Nephron progenitor cell (in vitro differentiated cells): ENCODE measurements around the gene PROZ.

Experiments used
- DNase-seq: peaks from one replicate; pipeline ENCODE4 v3.0.0; 2021
- H3K27ac Mint-ChIP-seq: 2 replicates; pipeline ENCODE4 v1.8.0; 2021; ENCODE audit warnings: mild to moderate bottlenecking, moderate library complexity, mixed read lengths
- H3K27me3 Mint-ChIP-seq: 2 replicates; pipeline ENCODE4 v1.8.0; 2021; ENCODE audit warnings: mild to moderate bottlenecking, low read depth, mixed read lengths; ENCODE audit not compliant: poor library complexity
- H3K36me3 Mint-ChIP-seq: 2 replicates; pipeline ENCODE4 v1.8.0; 2021; ENCODE audit warnings: low read depth, mixed read lengths
- H3K4me1 Mint-ChIP-seq: 2 replicates; pipeline ENCODE4 v1.8.0; 2021; ENCODE audit warnings: mixed read lengths
- H3K4me3 Mint-ChIP-seq: 2 replicates; pipeline ENCODE4 v1.8.0; 2021; ENCODE audit warnings: mild to moderate bottlenecking, moderate library complexity, mixed read lengths
- H3K9me3 Mint-ChIP-seq: 2 replicates; pipeline ENCODE4 v1.8.0; 2021; ENCODE audit warnings: mild to moderate bottlenecking, moderate library complexity, mixed read lengths
- CTCF ChIP-seq: fragments of 200-600 bp; sonication (generic); IDR thresholded peaks from 2 replicates; pipeline ENCODE4 v1.5.0; 2021; ENCODE audit warnings: antibody characterized with exemption

Gene PROZ

GRCh38 chr13:113190181-113190580 lies 31.7 kb downstream of the PROZ start:
- H3K27ac Mint-ChIP-seq: no peak overlapping the region
- no peak for TF ChIP-seq CTCF
- peaks cover 64% of the 10 kb centered on the region for H3K36me3 Mint-ChIP-seq
- peaks cover 15% of the 10 kb centered on the region for H3K4me1 Mint-ChIP-seq
- H3K27me3 Mint-ChIP-seq: no peaks in the 10 kb centered on the region
- H3K4me3 Mint-ChIP-seq: no peak overlapping the region
- DNase-seq: no peak
- no peaks in the 10 kb centered on the region for H3K9me3 Mint-ChIP-seq

- Mint-ChIP-seq H3K4me1 (peaks cover 12% of the 10 kb centered on the region), H3K9me3 (no peaks in the 10 kb centered on the region), H3K27ac (no peak overlapping the region), H3K36me3 (peaks cover 60% of the 10 kb centered on the region), H3K27me3 (no peaks in the 10 kb centered on the region), H3K4me3 (no peak overlapping the region)
- no peak for DNase-seq
- TF ChIP-seq CTCF: no peak
Measured at GRCh38 chr13:113192279-113192678, 33.8 kb downstream of the PROZ start.

- H3K4me3 Mint-ChIP-seq: no peak overlapping the region
- peaks cover 59% of the 10 kb centered on the region for H3K36me3 Mint-ChIP-seq
- H3K27ac Mint-ChIP-seq: peak overlapping the region; percentile 48
- no peaks in the 10 kb centered on the region for H3K27me3 Mint-ChIP-seq
- H3K4me1 Mint-ChIP-seq: peaks cover 9% of the 10 kb centered on the region
- DNase-seq: no peak
- no peaks in the 10 kb centered on the region for H3K9me3 Mint-ChIP-seq
- TF ChIP-seq CTCF: no peak
Measured at GRCh38 chr13:113192902-113193301, 34.5 kb downstream of the PROZ start.

- Mint-ChIP-seq H3K27ac (peak overlapping the region; percentile 42), H3K27me3 (no peaks in the 10 kb centered on the region), H3K9me3 (no peaks in the 10 kb centered on the region), H3K4me3 (no peak overlapping the region), H3K4me1 (no peaks in the 10 kb centered on the region), H3K36me3 (peaks cover 45% of the 10 kb centered on the region)
- no peak for TF ChIP-seq CTCF
- no peak for DNase-seq
Measured at GRCh38 chr13:113195360-113195759, 36.9 kb downstream of the PROZ start.

GRCh38 chr13:113196970-113197737 lies 38.7 kb downstream of the PROZ start:
- no peak for TF ChIP-seq CTCF
- Mint-ChIP-seq H3K9me3 (no peaks in the 10 kb centered on the region), H3K4me3 (no peak overlapping the region), H3K4me1 (no peaks in the 10 kb centered on the region), H3K36me3 (peaks cover 32% of the 10 kb centered on the region), H3K27ac (no peak overlapping the region), H3K27me3 (peaks cover 3% of the 10 kb centered on the region)
- no peak for DNase-seq

- TF ChIP-seq CTCF: no peak
- Mint-ChIP-seq H3K4me1 (peaks cover 15% of the 10 kb centered on the region), H3K27ac (no peak overlapping the region), H3K36me3 (peaks cover 33% of the 10 kb centered on the region), H3K4me3 (no peak overlapping the region), H3K9me3 (no peaks in the 10 kb centered on the region), H3K27me3 (peaks cover 3% of the 10 kb centered on the region)
- no peak for DNase-seq
Measured at GRCh38 chr13:113201815-113202214, 43.4 kb downstream of the PROZ start.
